ENCODE measurements around the gene UBE4B.

GRCh38 chr1:10108134-10108663 lies 75.4 kb downstream of the UBE4B start:
- TF ChIP-seq EZH2 (IDR thresholded peaks at IDR 0.05) (no peak), EZH2phosphoT487 (IDR thresholded peaks at IDR 0.05) (no peak)
- TF ChIP-seq, protein P1, sequence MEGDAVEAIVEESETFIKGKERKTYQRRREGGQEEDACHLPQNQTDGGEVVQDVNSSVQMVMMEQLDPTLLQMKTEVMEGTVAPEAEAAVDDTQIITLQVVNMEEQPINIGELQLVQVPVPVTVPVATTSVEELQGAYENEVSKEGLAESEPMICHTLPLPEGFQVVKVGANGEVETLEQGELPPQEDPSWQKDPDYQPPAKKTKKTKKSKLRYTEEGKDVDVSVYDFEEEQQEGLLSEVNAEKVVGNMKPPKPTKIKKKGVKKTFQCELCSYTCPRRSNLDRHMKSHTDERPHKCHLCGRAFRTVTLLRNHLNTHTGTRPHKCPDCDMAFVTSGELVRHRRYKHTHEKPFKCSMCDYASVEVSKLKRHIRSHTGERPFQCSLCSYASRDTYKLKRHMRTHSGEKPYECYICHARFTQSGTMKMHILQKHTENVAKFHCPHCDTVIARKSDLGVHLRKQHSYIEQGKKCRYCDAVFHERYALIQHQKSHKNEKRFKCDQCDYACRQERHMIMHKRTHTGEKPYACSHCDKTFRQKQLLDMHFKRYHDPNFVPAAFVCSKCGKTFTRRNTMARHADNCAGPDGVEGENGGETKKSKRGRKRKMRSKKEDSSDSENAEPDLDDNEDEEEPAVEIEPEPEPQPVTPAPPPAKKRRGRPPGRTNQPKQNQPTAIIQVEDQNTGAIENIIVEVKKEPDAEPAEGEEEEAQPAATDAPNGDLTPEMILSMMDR (IDR thresholded peaks at IDR 0.05) = no peak
